ENCODE measurements around the gene IGF2BP2.
"Not testable (repeated sequence)": the region's sequence is repeated elsewhere in the genome, so short reads cannot be mapped to it uniquely, and the experiment has no call there.

Gene IGF2BP2

GRCh38 chr3:185663929-185664328 lies 160.9 kb downstream of the IGF2BP2 start:
- DNase-seq (ENCODE audit: low read depth, low spot score), result no peak

- no peak for DNase-seq (ENCODE audit: low read depth, low spot score)
Measured at GRCh38 chr3:185661772-185662171, 163.1 kb downstream of the IGF2BP2 start.

DNA sequence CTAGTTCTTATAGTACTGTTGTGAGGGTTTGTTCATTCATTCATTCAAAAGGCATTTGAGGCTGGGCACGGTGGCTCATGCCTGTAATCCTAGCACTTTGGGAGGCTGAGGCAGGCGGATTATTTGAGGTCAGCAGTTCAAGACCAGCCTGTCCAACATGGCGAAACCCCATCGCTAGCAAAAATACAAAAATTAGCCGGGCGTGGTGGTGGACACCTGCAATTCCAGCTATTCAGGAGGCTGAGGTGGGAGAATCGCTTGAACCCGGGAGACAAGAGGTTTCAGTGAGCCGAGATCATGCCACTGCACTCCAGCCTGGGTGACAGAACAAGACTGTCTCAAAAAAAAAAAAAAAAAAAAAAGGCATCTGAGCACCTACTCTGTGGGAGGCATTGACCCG lies 163.5 kb downstream of the IGF2BP2 start:
- not testable (repeated sequence) for DNase-seq (ENCODE audit: low read depth, low spot score)

- DNase-seq (ENCODE audit: low read depth, low spot score), result peak; percentile 87
Measured at GRCh38 chr3:185659942-185660921, 164.6 kb downstream of the IGF2BP2 start.

GRCh38 chr3:185658943-185659342 lies 165.9 kb downstream of the IGF2BP2 start:
- DNase-seq (ENCODE audit: low read depth, low spot score), result no peak

DNA sequence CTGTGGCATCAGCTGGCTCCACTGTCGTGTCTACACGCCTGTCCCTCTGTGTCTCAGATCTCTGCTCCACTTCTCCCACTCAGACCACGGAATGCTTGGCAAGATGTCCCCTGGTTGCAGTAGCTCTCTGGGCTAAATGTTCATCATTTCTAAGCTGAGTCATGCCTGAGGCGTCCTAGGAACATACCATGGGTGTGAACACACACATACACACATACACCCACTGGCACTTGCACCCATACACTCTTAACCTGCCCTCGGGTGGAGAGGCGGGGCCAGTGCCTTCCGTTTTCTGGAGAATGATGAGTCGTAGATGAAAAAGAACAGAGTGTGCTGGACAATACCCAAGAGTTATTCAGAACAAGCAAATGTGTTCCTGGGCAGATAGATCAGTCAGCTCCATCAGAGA lies 166.3 kb downstream of the IGF2BP2 start:
- peak; percentile 45 for DNase-seq (ENCODE audit: low read depth, low spot score)

DNA sequence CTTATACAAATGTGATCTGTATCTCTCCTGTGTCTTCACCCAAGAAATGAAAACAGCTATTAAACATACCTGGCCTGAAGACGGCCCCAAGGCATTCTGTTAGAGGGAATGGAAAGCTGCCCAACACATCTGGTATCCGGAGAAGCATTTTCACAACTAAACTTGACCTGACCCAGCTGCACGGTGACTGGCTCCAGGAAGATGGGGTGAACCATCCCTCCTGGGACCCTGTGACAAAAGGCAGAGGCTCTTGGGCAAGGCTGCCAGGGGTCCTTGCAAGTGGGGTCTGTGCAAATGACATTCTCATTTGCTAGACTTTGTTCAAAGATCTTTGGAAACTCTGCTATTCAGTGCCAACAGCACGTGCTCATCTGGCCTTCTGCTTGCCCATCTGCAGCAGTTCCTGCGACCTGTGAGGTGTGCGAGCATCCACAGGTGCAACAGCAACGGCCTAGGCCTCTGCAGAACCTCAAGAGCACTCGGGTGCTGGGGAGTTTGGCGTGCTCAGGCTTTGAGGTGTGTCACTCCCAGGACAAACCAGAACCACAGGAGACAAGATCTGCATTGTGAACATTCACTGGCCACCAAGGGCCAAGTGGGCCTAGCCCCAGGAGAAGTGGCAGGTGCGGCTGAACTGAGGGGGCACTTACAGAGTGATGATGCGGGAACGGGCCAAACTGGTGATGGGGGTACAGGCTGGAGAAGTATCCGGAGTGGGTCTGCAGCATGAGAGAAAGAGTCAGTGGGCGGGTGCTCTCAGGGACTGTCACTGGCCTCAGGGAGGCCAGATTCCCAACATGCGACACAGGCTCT lies 166.9 kb downstream of the IGF2BP2 start:
- no peak for DNase-seq (ENCODE audit: low read depth, low spot score)

- DNase-seq (ENCODE audit: low read depth, low spot score), result no peak
Measured at GRCh38 chr3:185657211-185657610, 167.6 kb downstream of the IGF2BP2 start.

- DNase-seq (ENCODE audit: low read depth, low spot score), result peak; percentile 87
Measured at GRCh38 chr3:185656321-185656840, 168.5 kb downstream of the IGF2BP2 start.

- no peak for DNase-seq (ENCODE audit: low read depth, low spot score)
Measured at GRCh38 chr3:185655426-185656320, 169.2 kb downstream of the IGF2BP2 start.

DNA sequence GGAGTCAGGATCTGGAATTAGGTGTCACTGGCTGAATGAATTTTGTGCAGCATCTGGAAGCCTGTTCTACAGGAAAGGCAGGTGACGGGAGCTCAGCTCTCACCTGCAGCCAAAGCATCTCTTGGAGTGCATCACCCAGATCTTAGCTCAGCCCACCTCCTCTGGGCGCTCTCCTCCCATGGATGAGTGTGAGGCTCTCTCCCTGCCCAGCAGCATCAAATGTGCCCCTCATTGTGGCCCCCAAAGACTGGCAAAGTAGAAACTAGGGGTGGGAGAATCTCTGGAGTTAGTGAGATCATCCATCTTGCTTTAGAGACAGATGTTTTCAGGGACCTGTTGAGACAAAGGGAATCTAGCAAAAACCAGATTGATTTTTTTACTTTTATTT lies 170.1 kb downstream of the IGF2BP2 start:
- DNase-seq (ENCODE audit: low read depth, low spot score), result no peak

- no peak for DNase-seq (ENCODE audit: low read depth, low spot score)
Measured at GRCh38 chr3:185653949-185654757, 170.7 kb downstream of the IGF2BP2 start.

DNA sequence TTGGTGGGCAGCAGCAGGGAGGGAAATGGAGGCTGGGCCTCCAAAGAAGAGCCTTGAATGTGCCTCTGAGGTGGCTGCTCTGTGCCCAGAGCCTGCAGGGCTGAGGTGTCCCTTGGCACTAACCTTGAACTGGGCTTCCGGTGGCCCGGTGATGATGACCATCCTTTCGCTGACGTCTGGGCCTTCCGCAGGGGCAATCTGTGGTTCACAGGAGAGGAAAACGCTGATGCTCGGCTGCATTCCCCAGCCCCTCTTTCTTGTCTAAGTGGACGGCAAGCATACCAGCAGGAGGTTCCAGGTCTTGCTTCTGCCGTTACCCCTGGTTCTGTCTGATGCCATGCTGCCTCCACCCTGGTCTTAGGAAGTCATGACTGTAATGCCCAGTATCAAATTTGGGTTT lies 172.9 kb downstream of the IGF2BP2 start:
- no peak for DNase-seq (ENCODE audit: low read depth, low spot score)

GRCh38 chr3:185649414-185649813 lies 175.4 kb downstream of the IGF2BP2 start:
- DNase-seq (ENCODE audit: low read depth, low spot score), result no peak

- no peak for DNase-seq (ENCODE audit: low read depth, low spot score)
Measured at GRCh38 chr3:185648396-185648795, 176.4 kb downstream of the IGF2BP2 start.

GRCh38 chr3:185647880-185648210 lies 177.0 kb downstream of the IGF2BP2 start:
- DNase-seq (ENCODE audit: low read depth, low spot score), result peak; percentile 74

- DNase-seq (ENCODE audit: low read depth, low spot score), result no peak
Measured at GRCh38 chr3:185647134-185647879, 177.5 kb downstream of the IGF2BP2 start.

DNA sequence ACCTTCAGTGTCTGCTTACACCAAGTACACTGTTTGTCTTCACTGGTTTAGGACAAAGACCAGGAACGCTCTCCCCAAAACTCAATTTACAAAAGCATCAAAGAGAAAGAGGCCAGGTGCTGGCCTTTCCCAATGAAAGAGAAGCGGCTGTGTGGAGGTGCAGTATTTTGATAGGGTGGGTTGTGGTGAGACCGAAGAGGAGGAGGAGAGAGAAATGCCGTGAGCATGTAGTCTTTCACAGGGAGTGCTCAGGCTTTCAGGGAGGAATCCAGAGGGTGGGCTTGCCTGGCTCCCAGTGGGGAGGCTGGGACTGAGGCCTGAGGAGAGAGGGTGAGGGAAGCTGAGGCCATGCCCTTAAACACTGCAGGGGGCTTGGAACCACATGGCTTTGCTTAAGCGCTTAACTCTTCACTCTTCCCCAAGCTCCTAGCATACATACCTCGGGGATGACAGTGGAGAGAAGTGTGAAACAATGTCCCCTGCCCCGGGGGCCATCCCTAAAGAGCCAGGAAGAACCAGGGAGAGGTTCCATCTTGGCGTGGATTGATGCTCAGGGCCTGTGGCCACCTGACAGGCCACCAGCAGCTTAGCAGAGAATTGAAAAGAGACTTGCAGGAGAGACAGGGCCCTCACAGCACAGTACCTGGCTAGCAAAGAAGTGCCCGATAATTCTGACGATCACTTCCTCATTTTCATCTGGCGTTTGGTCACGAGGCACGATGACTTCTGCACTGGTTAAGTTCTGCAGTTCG lies 178.3 kb downstream of the IGF2BP2 start:
- DNase-seq (ENCODE audit: low read depth, low spot score), result no peak

All from smooth muscle cell of the brain vasculature (primary cell).